Measurements from ENCODE around the gene SLC13A5. TPM values are rescaled to one million over a fixed set of nuclear protein-coding genes. Genes with fewer than 3 reads are reported as not detected.
"Not testable (repeated sequence)": the region's sequence is repeated elsewhere in the genome, so short reads cannot be mapped to it uniquely, and the experiment has no call there.

The SLC13A5 gene
- total RNA-seq, 1 donor from 2014 or later: 0.21 TPM

DNA sequence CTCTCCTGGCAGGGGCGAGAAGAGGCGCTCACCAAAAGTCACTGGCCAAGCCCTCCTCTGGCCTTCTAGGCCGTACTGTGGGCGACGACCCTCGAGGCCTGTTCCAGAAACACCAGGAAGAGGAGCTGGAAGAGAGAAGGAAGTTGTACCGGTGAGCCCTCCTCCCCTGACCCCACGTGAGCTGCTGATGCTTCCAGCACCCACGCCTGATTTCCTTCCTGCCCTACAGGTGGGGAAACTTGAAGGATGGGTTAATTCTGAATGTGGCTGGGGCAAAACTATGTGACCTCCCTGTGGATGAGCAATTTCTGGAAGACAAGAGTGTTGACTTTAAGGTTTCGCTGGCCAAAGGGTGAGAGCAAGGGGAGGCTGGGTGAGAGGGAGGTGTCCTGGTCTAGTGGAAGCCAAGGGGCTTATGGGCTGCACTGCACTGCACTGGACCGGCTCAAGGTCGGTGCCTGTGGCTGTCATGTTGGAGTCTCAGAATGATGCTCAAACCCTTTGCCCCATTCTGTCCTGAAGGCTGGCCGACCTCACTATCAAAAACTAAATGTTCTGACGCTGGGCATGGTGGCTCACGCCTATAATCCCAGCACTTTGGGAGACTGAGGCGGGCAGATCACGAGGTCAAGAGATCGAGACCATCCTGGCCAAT is 55.4 kb downstream of the SLC13A5 start:
- TF ChIP-seq, protein P1, sequence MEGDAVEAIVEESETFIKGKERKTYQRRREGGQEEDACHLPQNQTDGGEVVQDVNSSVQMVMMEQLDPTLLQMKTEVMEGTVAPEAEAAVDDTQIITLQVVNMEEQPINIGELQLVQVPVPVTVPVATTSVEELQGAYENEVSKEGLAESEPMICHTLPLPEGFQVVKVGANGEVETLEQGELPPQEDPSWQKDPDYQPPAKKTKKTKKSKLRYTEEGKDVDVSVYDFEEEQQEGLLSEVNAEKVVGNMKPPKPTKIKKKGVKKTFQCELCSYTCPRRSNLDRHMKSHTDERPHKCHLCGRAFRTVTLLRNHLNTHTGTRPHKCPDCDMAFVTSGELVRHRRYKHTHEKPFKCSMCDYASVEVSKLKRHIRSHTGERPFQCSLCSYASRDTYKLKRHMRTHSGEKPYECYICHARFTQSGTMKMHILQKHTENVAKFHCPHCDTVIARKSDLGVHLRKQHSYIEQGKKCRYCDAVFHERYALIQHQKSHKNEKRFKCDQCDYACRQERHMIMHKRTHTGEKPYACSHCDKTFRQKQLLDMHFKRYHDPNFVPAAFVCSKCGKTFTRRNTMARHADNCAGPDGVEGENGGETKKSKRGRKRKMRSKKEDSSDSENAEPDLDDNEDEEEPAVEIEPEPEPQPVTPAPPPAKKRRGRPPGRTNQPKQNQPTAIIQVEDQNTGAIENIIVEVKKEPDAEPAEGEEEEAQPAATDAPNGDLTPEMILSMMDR (IDR thresholded peaks at IDR 0.05): no peak
- no peaks in the 10 kb centered on the region for H3K4me1 ChIP-seq
- H3K27me3 ChIP-seq: no peaks in the 10 kb centered on the region
- H3K4me3 ChIP-seq: no peak overlapping the region
- intact Hi-C loops (cut with DNase I): loop anchor here (10.0 kb wide), 1 partner anchor 1173 kb away; the partner anchor contains the start of genes DERL2 and MIS12
- H3K9me3 ChIP-seq: peaks cover 0 to 5% of the 10 kb centered on the region in 2 donors
- H3K36me3 ChIP-seq: no peaks in the 10 kb centered on the region
- no peak for DNase-seq (ENCODE audit: low spot score in 2 of 2)
- H3K27ac ChIP-seq: no peak overlapping the region

- intact Hi-C loops (cut with DNase I): loop anchor here (10.0 kb wide), 1 partner anchor 1172 kb away; the partner anchor contains the start of genes DERL2 and MIS12
- DNase-seq (ENCODE audit: low spot score in 2 of 2); H3K27ac ChIP-seq; H3K36me3 ChIP-seq; H3K27me3 ChIP-seq; H3K4me3 ChIP-seq; H3K4me1 ChIP-seq; H3K9me3 ChIP-seq: not testable (repeated sequence)
Observed at GRCh38 chr17:6656797-6657632, 56.2 kb downstream of the SLC13A5 start.

DNA sequence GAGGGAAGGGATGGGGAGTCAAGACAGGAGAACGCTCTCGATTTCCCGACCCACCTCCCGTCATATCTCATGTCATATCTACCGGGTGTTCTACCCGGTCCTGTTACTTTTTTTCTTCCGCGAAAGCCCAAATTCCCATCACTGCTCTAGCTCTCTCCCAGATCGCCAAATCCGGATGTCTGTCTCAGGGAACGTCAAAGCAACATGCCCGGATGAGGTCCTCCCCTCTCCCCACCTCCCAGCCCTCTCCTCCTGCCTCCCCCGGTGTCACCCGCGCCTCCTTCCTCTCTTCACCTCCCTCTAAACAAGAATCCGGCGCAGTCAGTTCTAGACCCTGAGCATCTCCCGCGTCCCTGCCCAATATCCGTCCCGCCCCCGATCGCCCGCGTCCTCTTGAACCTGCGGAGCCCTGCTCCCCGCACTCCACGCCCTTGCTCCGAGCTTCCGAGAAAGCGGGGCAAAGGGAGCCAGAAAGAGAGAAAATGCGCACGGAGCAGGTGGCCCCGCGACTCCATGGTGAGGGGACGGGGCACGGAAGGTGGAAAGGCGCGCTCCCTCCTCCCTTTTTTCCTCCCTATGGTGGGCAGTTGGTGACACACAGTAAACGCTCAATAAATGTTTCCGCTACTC is 57.3 kb downstream of the SLC13A5 start:
- H3K9me3 ChIP-seq; H3K27ac ChIP-seq; H3K27me3 ChIP-seq; H3K4me1 ChIP-seq; DNase-seq (ENCODE audit: low spot score in 2 of 2); H3K36me3 ChIP-seq; H3K4me3 ChIP-seq: not testable (repeated sequence)
- intact Hi-C loops (cut with DNase I): loop anchor here (10.0 kb wide), 1 partner anchor 1171 kb away; the partner anchor contains the start of genes DERL2 and MIS12

DNA sequence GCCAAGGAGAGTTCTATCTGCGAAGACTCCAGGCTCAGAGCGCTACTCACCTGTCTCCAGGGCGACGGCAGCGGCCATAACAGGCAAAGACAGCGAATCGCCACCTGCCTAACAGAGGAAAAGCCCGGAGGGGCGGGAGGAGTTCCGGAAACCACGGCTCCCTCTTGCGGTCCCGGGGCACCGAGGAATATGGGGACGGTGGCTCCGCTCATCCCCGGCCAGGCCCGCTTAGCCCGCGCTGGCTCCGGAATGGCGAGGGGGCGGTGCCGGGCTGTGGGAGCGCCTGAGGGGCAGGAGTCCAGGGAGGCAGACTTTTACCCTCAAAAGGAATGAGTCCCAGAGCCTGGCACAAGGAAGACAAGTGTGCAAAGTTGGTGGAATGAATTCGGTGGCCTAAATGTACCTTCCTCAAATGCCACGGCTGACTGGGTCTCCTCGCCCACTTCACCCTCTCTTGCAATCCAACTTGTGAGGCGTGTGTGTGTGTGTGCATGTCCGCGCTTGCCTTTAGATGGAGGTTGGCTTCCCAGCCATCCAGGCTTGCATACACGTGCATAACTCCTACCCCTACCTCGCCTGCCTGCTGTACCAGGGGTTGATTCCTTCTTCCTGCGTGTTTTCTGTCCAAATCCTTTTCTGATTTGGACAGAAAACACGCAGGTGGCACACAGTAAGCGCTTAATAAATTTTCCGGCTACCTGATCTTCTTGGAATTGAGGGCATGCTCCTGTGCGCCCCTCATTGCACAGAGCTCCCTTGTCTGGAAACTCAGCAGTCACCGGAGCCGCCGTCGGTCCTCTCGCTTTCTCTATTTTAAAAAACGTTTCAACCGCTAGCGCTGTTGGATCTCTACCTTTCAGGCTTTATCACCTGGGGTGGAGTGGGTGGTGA is 58.1 kb downstream of the SLC13A5 start:
- TF ChIP-seq, protein P1 (IDR thresholded peaks at IDR 0.05): no peak
- intact Hi-C loops (cut with DNase I): loop anchor here (5.0 to 10.0 kb wide), 4 partner anchors 97 to 1170 kb away; partner anchors contain the start of genes DERL2, MIS12, PIMREG and RNASEK
- H3K27me3 ChIP-seq: no peaks in the 10 kb centered on the region
- H3K4me3 ChIP-seq: no peak overlapping the region
- H3K4me1 ChIP-seq: peaks cover 0 to 10% of the 10 kb centered on the region in 2 donors
- no peaks in the 10 kb centered on the region for H3K36me3 ChIP-seq
- H3K27ac ChIP-seq: no peak overlapping the region
- no peak for DNase-seq (ENCODE audit: low spot score in 2 of 2)
- H3K9me3 ChIP-seq: peaks cover 0 to 5% of the 10 kb centered on the region in 2 donors

DNA sequence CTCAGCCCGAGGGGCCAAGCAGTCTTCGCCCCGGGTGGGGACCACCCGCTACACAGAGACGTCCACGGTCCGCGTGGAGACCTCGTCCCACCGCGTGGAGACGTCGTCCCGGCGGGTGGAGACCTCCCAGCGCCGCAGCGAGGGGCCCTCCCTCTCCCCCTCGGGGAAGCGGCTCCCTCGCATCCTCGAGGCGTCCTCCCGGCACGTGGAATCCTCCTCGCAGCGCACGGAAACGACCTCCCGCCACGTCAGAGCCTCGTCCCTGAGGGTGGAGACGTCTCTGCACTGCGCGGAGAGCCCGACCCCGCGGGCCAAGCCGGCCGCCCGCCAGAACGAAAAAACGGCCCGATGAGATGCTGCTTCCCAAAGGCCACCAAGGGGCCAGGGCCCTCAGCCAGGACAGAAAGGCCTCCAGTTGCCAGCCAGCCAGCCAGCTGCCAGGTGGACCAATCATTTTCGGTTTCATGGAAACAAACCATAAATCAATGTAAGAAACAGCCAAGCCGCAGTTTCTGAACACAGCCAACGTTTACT is 61.2 kb downstream of the SLC13A5 start:
- peak in 1 of 2 donors; percentile 85 for DNase-seq (ENCODE audit: low spot score in 2 of 2)
- peaks cover 0 to 5% of the 10 kb centered on the region in 2 donors for H3K9me3 ChIP-seq
- H3K27me3 ChIP-seq: no peaks in the 10 kb centered on the region
- TF ChIP-seq, protein P1 (IDR thresholded peaks at IDR 0.05): no peak
- peak overlapping the region; percentile 70 to 73 for H3K27ac ChIP-seq
- H3K4me3 ChIP-seq: peak overlapping the region; percentile 62 to 94
- peaks cover 0 to 23% of the 10 kb centered on the region in 2 donors for H3K36me3 ChIP-seq
- peaks cover 0 to 21% of the 10 kb centered on the region in 2 donors for H3K4me1 ChIP-seq
- intact Hi-C loops (cut with DNase I): loop anchor here (1.0 to 10.0 kb wide), 5 partner anchors 12 to 1167 kb away; partner anchors contain the start of genes DERL2, KIAA0753, MIS12 and PIMREG
